ENCODE results near the gene KCNQ4. TPM values are rescaled to one million over a fixed set of nuclear protein-coding genes. Genes with fewer than 3 reads are reported as not detected.

KCNQ4 gene
- total and polyA plus RNA-seq, 2 donors (not counting 3 experiments of a cell fraction or from before 2014, with no cell fraction given), result 0.06 to 0.07 TPM

DNA sequence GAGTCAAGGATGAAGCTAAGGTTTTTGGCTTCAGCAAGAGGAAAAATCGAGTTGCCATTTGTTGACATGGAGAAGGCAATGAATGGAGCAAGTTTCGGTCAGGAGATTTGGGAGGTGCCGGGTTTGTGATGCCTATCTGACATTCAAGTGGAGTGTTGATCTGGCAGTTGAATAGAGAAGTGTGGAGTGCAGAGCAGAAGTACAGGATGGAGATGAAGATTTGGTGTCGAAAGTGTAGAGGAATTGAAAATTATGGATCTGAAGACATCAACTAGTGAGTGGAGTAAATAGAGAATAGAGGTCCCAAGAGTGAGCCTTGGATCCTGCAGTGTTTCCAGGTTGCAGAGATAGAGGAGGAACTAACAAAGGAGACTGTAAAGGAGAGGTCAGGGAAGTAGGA, 52.7 kb downstream of the KCNQ4 start:
- H3K9ac ChIP-seq (replicated peaks; ENCODE audit: extremely low read depth, insufficient read depth, low read length), result no peak overlapping the region
- peaks cover 7 to 19% of the 10 kb centered on the region in 2 experiments for H3K27me3 ChIP-seq (ENCODE audit: control insufficient read depth in 2 of 2, insufficient read depth in 2 of 2, low read length in 2 of 2)
- no peak for DNase-seq (ENCODE audit: low read depth, low spot score)
- no peak overlapping the region for H2AFZ ChIP-seq (ENCODE audit: low read depth, low read length)
- no peaks in the 10 kb centered on the region for H4K20me1 ChIP-seq (replicated peaks; ENCODE audit: control insufficient read depth, extremely low read depth, insufficient read depth, low read length)
- no TSS peak for BruUV-seq (replicated peaks)
- ChIA-PET CTCF (no interaction called here), POLR2A (no interaction called here)
- no peaks in the 10 kb centered on the region for H3K9me1 ChIP-seq (replicated peaks; ENCODE audit: control insufficient read depth, extremely low read depth, insufficient read depth, low read length)
- intact Hi-C loops (cut with micrococcal nuclease) (no loop called here), dilution Hi-C loops (cut with MboI; ENCODE audit: extremely low pct_ligation_motif_present, low sequenced_read_pairs) (no loop called here)
- H3K27ac ChIP-seq (ENCODE audit: insufficient read depth, low read depth, low read length), result no peak overlapping the region
- no peak overlapping the region for H3K4me3 ChIP-seq (replicated peaks in 1 of 3; ENCODE audit: insufficient read depth in 1 of 3, low read depth in 1 of 3, low read length in 3 of 3)
- no peak for TF ChIP-seq POLR2AphosphoS5 (IDR thresholded peaks at IDR 0.05; ENCODE audit: insufficient read depth, low read depth, low read length)
- no peak for TF ChIP-seq GATA2 (IDR thresholded peaks at IDR 0.05; ENCODE audit: insufficient read depth, insufficient read length, low read depth, low read length)
- no peak for TF ChIP-seq EZH2 (IDR thresholded peaks at IDR 0.05; ENCODE audit: borderline replicate concordance, low read depth, low read length, severe bottlenecking)
- TF ChIP-seq FOS (IDR thresholded peaks at IDR 0.05; ENCODE audit: borderline replicate concordance, insufficient read depth, low read length), result no peak
- TF ChIP-seq, protein P1, sequence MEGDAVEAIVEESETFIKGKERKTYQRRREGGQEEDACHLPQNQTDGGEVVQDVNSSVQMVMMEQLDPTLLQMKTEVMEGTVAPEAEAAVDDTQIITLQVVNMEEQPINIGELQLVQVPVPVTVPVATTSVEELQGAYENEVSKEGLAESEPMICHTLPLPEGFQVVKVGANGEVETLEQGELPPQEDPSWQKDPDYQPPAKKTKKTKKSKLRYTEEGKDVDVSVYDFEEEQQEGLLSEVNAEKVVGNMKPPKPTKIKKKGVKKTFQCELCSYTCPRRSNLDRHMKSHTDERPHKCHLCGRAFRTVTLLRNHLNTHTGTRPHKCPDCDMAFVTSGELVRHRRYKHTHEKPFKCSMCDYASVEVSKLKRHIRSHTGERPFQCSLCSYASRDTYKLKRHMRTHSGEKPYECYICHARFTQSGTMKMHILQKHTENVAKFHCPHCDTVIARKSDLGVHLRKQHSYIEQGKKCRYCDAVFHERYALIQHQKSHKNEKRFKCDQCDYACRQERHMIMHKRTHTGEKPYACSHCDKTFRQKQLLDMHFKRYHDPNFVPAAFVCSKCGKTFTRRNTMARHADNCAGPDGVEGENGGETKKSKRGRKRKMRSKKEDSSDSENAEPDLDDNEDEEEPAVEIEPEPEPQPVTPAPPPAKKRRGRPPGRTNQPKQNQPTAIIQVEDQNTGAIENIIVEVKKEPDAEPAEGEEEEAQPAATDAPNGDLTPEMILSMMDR (IDR thresholded peaks at IDR 0.05; ENCODE audit: extremely low read depth in 1 of 2, insufficient read depth in 1 of 2, low read depth in 1 of 2, low read length in 2 of 2), result no peak
- no peak for TF ChIP-seq POLR2A (IDR thresholded peaks at IDR 0.05; ENCODE audit: low read depth, low read length)
- TF ChIP-seq MYC (IDR thresholded peaks at IDR 0.05; ENCODE audit: low read depth, low read length), result no peak
- no peak for TF ChIP-seq JUN (IDR thresholded peaks at IDR 0.05; ENCODE audit: borderline replicate concordance, insufficient read depth, insufficient read length, low read depth)
- TF ChIP-seq, protein P2, sequence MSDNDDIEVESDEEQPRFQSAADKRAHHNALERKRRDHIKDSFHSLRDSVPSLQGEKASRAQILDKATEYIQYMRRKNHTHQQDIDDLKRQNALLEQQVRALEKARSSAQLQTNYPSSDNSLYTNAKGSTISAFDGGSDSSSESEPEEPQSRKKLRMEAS (IDR thresholded peaks at IDR 0.05; ENCODE audit: insufficient read depth, insufficient read length), result no peak
- no peaks in the 10 kb centered on the region for H3K36me3 ChIP-seq (ENCODE audit: control insufficient read depth in 2 of 2, extremely low read depth in 1 of 2, insufficient read depth in 2 of 2, low read length in 2 of 2)
- no peak overlapping the region for H3K4me2 ChIP-seq (ENCODE audit: insufficient read depth, low read length)
- no peaks in the 10 kb centered on the region for H3K9me3 ChIP-seq (replicated peaks; ENCODE audit: control insufficient read depth, insufficient read depth, low read length)
- H3K4me1 ChIP-seq (ENCODE audit: control insufficient read depth, extremely low read depth, insufficient read depth, low read length), result peaks cover 6% of the 10 kb centered on the region
- FAIRE-seq, result no peak
- H3K79me2 ChIP-seq (ENCODE audit: control insufficient read depth, insufficient read depth, low read length), result no peaks in the 10 kb centered on the region
